ENCODE data around the gene SORCS1. TPM values are rescaled to one million over a fixed set of nuclear protein-coding genes. Genes with fewer than 3 reads are reported as not detected.

SORCS1 gene
- total RNA-seq, 1 donor from 2014 or later, result 1.1 TPM

GRCh38 chr10:106694696-106695095 is 469.8 kb downstream of the SORCS1 start:
- H3K4me1 ChIP-seq (ENCODE audit: insufficient read depth, low read length), result no peaks in the 10 kb centered on the region
- H3K27ac ChIP-seq (ENCODE audit: low read depth, low read length), result no peak overlapping the region
- Mint-ChIP-seq H3K27ac (ENCODE audit: unreplicated experiment) (no peak overlapping the region), H3K27me3 (ENCODE audit: low read depth, unreplicated experiment) (no peaks in the 10 kb centered on the region), H3K4me1 (ENCODE audit: low read depth, unreplicated experiment) (no peaks in the 10 kb centered on the region), H3K9me3 (ENCODE audit: unreplicated experiment) (no peaks in the 10 kb centered on the region), H3K4me3 (ENCODE audit: unreplicated experiment) (no peak overlapping the region), H3K36me3 (ENCODE audit: low read depth, unreplicated experiment) (no peaks in the 10 kb centered on the region)
- no peaks in the 10 kb centered on the region for H3K9me3 ChIP-seq (ENCODE audit: insufficient read depth, low read depth, low read length)
- no peaks in the 10 kb centered on the region for H3K36me3 ChIP-seq (ENCODE audit: insufficient read depth, low read length)
- H3K4me2 ChIP-seq (ENCODE audit: low read length), result no peak overlapping the region
- no peak for TF ChIP-seq EZH2 (IDR thresholded peaks at IDR 0.05; ENCODE audit: insufficient read depth, low read length)
- TF ChIP-seq CTCF (IDR thresholded peaks at IDR 0.05; ENCODE audit: insufficient read depth, low read depth, low read length), result no peak
- no peak overlapping the region for H3K4me3 ChIP-seq (ENCODE audit: insufficient read depth, low read depth, low read length)
- H3K9ac ChIP-seq (ENCODE audit: low read length), result no peak overlapping the region
- no peaks in the 10 kb centered on the region for H4K20me1 ChIP-seq (ENCODE audit: insufficient read depth, low read length)
- no peak for FAIRE-seq
- no peak for DNase-seq (ENCODE audit: low read depth)
- H3K27me3 ChIP-seq (ENCODE audit: insufficient read depth, low read length), result no peaks in the 10 kb centered on the region
- no peak overlapping the region for H2AFZ ChIP-seq (ENCODE audit: low read depth, low read length)
- no peaks in the 10 kb centered on the region for H3K79me2 ChIP-seq (ENCODE audit: insufficient read depth, low read length)

GRCh38 chr10:106682175-106682574 is 482.3 kb downstream of the SORCS1 start:
- H3K9me3 ChIP-seq (ENCODE audit: insufficient read depth, low read depth, low read length), result no peaks in the 10 kb centered on the region

More at GRCh38 chr10:106682175-106682574, 482.3 kb downstream of the SORCS1 start:
- Histone ChIP-seq H3K79me2 (ENCODE audit: insufficient read depth, low read length) (no peaks in the 10 kb centered on the region), H3K4me3 (ENCODE audit: insufficient read depth, low read depth, low read length) (no peak overlapping the region), H3K9ac (ENCODE audit: low read length) (no peak overlapping the region), H3K27ac (ENCODE audit: low read depth, low read length) (no peak overlapping the region), H3K4me2 (ENCODE audit: low read length) (no peak overlapping the region), H4K20me1 (ENCODE audit: insufficient read depth, low read length) (no peaks in the 10 kb centered on the region), H3K36me3 (ENCODE audit: insufficient read depth, low read length) (no peaks in the 10 kb centered on the region), H3K27me3 (ENCODE audit: insufficient read depth, low read length) (no peaks in the 10 kb centered on the region), H3K4me1 (ENCODE audit: insufficient read depth, low read length) (no peaks in the 10 kb centered on the region), H2AFZ (ENCODE audit: low read depth, low read length) (no peak overlapping the region)
- Mint-ChIP-seq H3K9me3 (ENCODE audit: unreplicated experiment) (no peaks in the 10 kb centered on the region), H3K27me3 (ENCODE audit: low read depth, unreplicated experiment) (no peaks in the 10 kb centered on the region), H3K36me3 (ENCODE audit: low read depth, unreplicated experiment) (no peaks in the 10 kb centered on the region), H3K27ac (ENCODE audit: unreplicated experiment) (no peak overlapping the region), H3K4me1 (ENCODE audit: low read depth, unreplicated experiment) (no peaks in the 10 kb centered on the region), H3K4me3 (ENCODE audit: unreplicated experiment) (no peak overlapping the region)
- TF ChIP-seq CTCF (IDR thresholded peaks at IDR 0.05; ENCODE audit: insufficient read depth, low read depth, low read length) (no peak), EZH2 (IDR thresholded peaks at IDR 0.05; ENCODE audit: insufficient read depth, low read length) (no peak)
- FAIRE-seq, result no peak
- no peak for DNase-seq (ENCODE audit: low read depth)
